ENCODE data around the gene SNX27.

DNA sequence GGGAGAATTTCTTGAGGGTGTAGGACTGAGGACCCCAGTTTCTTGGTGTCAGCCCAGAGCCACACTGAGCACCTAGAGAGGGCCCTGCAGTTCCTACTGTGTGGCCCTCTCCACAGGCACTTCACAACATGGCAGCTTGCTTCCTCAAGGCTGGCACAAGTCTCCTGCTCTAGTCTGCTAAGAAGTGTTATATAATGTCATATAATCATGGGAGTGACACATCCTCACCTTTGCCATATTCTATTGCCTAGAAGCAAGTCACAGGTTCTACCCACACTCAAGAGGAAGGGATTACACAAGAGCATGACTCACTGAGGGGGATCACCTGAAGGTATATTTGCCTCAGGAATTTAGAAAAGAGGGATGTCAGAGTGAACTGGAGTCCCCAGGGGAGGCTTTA lies 5.5 kb upstream of the SNX27 start:
- TF ChIP-seq ATF1 (CRISPR knock-in tag; IDR thresholded peaks at IDR 0.05): no peak
- TF ChIP-seq, protein P1, sequence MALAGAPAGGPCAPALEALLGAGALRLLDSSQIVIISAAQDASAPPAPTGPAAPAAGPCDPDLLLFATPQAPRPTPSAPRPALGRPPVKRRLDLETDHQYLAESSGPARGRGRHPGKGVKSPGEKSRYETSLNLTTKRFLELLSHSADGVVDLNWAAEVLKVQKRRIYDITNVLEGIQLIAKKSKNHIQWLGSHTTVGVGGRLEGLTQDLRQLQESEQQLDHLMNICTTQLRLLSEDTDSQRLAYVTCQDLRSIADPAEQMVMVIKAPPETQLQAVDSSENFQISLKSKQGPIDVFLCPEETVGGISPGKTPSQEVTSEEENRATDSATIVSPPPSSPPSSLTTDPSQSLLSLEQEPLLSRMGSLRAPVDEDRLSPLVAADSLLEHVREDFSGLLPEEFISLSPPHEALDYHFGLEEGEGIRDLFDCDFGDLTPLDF (CRISPR knock-in tag; IDR thresholded peaks at IDR 0.05): no peak
- TF ChIP-seq, protein P2, sequence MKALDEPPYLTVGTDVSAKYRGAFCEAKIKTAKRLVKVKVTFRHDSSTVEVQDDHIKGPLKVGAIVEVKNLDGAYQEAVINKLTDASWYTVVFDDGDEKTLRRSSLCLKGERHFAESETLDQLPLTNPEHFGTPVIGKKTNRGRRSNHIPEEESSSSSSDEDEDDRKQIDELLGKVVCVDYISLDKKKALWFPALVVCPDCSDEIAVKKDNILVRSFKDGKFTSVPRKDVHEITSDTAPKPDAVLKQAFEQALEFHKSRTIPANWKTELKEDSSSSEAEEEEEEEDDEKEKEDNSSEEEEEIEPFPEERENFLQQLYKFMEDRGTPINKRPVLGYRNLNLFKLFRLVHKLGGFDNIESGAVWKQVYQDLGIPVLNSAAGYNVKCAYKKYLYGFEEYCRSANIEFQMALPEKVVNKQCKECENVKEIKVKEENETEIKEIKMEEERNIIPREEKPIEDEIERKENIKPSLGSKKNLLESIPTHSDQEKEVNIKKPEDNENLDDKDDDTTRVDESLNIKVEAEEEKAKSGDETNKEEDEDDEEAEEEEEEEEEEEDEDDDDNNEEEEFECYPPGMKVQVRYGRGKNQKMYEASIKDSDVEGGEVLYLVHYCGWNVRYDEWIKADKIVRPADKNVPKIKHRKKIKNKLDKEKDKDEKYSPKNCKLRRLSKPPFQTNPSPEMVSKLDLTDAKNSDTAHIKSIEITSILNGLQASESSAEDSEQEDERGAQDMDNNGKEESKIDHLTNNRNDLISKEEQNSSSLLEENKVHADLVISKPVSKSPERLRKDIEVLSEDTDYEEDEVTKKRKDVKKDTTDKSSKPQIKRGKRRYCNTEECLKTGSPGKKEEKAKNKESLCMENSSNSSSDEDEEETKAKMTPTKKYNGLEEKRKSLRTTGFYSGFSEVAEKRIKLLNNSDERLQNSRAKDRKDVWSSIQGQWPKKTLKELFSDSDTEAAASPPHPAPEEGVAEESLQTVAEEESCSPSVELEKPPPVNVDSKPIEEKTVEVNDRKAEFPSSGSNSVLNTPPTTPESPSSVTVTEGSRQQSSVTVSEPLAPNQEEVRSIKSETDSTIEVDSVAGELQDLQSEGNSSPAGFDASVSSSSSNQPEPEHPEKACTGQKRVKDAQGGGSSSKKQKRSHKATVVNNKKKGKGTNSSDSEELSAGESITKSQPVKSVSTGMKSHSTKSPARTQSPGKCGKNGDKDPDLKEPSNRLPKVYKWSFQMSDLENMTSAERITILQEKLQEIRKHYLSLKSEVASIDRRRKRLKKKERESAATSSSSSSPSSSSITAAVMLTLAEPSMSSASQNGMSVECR (CRISPR knock-in tag; IDR thresholded peaks at IDR 0.05; ENCODE audit: borderline replicate concordance): no peak
- TF ChIP-seq, protein P3, sequence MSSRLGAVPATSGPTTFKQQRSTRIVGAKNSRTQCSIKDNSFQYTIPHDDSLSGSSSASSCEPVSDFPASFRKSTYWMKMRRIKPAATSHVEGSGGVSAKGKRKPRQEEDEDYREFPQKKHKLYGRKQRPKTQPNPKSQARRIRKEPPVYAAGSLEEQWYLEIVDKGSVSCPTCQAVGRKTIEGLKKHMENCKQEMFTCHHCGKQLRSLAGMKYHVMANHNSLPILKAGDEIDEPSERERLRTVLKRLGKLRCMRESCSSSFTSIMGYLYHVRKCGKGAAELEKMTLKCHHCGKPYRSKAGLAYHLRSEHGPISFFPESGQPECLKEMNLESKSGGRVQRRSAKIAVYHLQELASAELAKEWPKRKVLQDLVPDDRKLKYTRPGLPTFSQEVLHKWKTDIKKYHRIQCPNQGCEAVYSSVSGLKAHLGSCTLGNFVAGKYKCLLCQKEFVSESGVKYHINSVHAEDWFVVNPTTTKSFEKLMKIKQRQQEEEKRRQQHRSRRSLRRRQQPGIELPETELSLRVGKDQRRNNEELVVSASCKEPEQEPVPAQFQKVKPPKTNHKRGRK (CRISPR knock-in tag; IDR thresholded peaks at IDR 0.05; ENCODE audit: borderline replicate concordance): no peak
- TF ChIP-seq EMX1 (CRISPR knock-in tag; IDR thresholded peaks at IDR 0.05): no peak
- TF ChIP-seq, protein P4, sequence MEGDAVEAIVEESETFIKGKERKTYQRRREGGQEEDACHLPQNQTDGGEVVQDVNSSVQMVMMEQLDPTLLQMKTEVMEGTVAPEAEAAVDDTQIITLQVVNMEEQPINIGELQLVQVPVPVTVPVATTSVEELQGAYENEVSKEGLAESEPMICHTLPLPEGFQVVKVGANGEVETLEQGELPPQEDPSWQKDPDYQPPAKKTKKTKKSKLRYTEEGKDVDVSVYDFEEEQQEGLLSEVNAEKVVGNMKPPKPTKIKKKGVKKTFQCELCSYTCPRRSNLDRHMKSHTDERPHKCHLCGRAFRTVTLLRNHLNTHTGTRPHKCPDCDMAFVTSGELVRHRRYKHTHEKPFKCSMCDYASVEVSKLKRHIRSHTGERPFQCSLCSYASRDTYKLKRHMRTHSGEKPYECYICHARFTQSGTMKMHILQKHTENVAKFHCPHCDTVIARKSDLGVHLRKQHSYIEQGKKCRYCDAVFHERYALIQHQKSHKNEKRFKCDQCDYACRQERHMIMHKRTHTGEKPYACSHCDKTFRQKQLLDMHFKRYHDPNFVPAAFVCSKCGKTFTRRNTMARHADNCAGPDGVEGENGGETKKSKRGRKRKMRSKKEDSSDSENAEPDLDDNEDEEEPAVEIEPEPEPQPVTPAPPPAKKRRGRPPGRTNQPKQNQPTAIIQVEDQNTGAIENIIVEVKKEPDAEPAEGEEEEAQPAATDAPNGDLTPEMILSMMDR (IDR thresholded peaks at IDR 0.05): no peak
- TF ChIP-seq SP1 (CRISPR knock-in tag; conservative IDR thresholded peaks at IDR 0.05): no peak
- TF ChIP-seq, protein P5, sequence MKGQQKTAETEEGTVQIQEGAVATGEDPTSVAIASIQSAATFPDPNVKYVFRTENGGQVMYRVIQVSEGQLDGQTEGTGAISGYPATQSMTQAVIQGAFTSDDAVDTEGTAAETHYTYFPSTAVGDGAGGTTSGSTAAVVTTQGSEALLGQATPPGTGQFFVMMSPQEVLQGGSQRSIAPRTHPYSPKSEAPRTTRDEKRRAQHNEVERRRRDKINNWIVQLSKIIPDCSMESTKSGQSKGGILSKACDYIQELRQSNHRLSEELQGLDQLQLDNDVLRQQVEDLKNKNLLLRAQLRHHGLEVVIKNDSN (CRISPR knock-in tag; IDR thresholded peaks at IDR 0.05): no peak
- TF ChIP-seq, protein P6, sequence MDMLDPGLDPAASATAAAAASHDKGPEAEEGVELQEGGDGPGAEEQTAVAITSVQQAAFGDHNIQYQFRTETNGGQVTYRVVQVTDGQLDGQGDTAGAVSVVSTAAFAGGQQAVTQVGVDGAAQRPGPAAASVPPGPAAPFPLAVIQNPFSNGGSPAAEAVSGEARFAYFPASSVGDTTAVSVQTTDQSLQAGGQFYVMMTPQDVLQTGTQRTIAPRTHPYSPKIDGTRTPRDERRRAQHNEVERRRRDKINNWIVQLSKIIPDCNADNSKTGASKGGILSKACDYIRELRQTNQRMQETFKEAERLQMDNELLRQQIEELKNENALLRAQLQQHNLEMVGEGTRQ (CRISPR knock-in tag; IDR thresholded peaks at IDR 0.05): no peak

Measured in WTC11 (cell line).